H9 (cell line): ENCODE measurements around the gene PAQR7. TPM values are rescaled to one million over a fixed set of nuclear protein-coding genes. Genes with fewer than 3 reads are reported as not detected.

Experiments used
- DNase-seq: peaks from one replicate; pipeline ENCODE4 v3.0.0-alpha.2; 2017
- H2AFZ ChIP-seq: one replicate; pipeline ENCODE4 v1.6.1; 2013; ENCODE audit warnings: mild to moderate bottlenecking, low read length, control low read depth, moderate library complexity
- H2AK5ac ChIP-seq: 2 replicates; pipeline ENCODE4 v1.6.1; 2013; ENCODE audit warnings: low read length, control low read depth, mixed read lengths; ENCODE audit not compliant: insufficient read length
- H2BK120ac ChIP-seq: one replicate; pipeline ENCODE4 v1.6.1; 2013; ENCODE audit warnings: low read depth, mild to moderate bottlenecking, low read length, control low read depth, inconsistent platforms; ENCODE audit not compliant: poor library complexity, severe bottlenecking
- H2BK12ac ChIP-seq: 2 replicates; pipeline ENCODE4 v1.6.1; 2013; ENCODE audit warnings: low read length, control low read depth, mixed read lengths, low read depth; ENCODE audit not compliant: insufficient read length
- H2BK15ac ChIP-seq: 2 replicates; pipeline ENCODE4 v1.6.1; 2013; ENCODE audit warnings: low read depth, low read length, control low read depth
- H2BK20ac ChIP-seq: one replicate; pipeline ENCODE4 v1.6.1; 2013; ENCODE audit warnings: low read depth, mild to moderate bottlenecking, low read length, control low read depth, inconsistent platforms; ENCODE audit not compliant: poor library complexity, severe bottlenecking
- H2BK5ac ChIP-seq: 2 replicates; pipeline ENCODE4 v1.6.1; 2013; ENCODE audit warnings: low read length, control low read depth, mixed read lengths; ENCODE audit not compliant: insufficient read length
- H3K14ac ChIP-seq: 2 replicates; pipeline ENCODE4 v1.6.1; 2013; ENCODE audit warnings: low read length, control low read depth; ENCODE audit not compliant: insufficient read depth
- H3K18ac ChIP-seq: 2 replicates; pipeline ENCODE4 v1.6.1; 2013; ENCODE audit warnings: low read depth, mild to moderate bottlenecking, mixed read lengths, low read length, control low read depth; ENCODE audit not compliant: insufficient read length
- H3K23ac ChIP-seq: 2 replicates; pipeline ENCODE4 v1.6.1; 2013; ENCODE audit warnings: low read length, control low read depth, mixed read lengths, low read depth; ENCODE audit not compliant: insufficient read length
- H3K23me2 ChIP-seq: 2 replicates; pipeline ENCODE4 v1.6.1; 2013; ENCODE audit warnings: low read depth, mild to moderate bottlenecking, mixed read lengths, low read length, control low read depth; ENCODE audit not compliant: insufficient read length, poor library complexity, severe bottlenecking
- H3K27ac ChIP-seq: 2 replicates; pipeline ENCODE4 v1.5.1; 2013; ENCODE audit warnings: low read length, control low read depth, mixed read lengths, low read depth; ENCODE audit not compliant: insufficient read length
- H3K27me3 ChIP-seq: 2 replicates; pipeline ENCODE4 v1.6.1; 2013; ENCODE audit warnings: low read length, control low read depth, inconsistent platforms; ENCODE audit not compliant: insufficient read depth
- H3K4ac ChIP-seq: 2 replicates; pipeline ENCODE4 v1.6.1; 2013; ENCODE audit warnings: low read depth, mild to moderate bottlenecking, control low read depth, inconsistent platforms, low read length, moderate library complexity
- H3K4me1 ChIP-seq: 2 replicates; pipeline ENCODE4 v1.6.1; 2013; ENCODE audit warnings: low read length, control low read depth, inconsistent platforms; ENCODE audit not compliant: insufficient read depth
- H3K4me2 ChIP-seq: 2 replicates; pipeline ENCODE4 v1.6.1; 2013; ENCODE audit warnings: low read length, control low read depth, mixed read lengths; ENCODE audit not compliant: insufficient read length, insufficient read depth
- H3K56ac ChIP-seq: 2 replicates; pipeline ENCODE4 v1.6.1; 2013; ENCODE audit warnings: low read depth, mild to moderate bottlenecking, mixed read lengths, low read length, control low read depth; ENCODE audit not compliant: insufficient read length
- H3K79me1 ChIP-seq: 2 replicates; pipeline ENCODE4 v1.6.1; 2013; ENCODE audit warnings: low read depth, mild to moderate bottlenecking, moderate library complexity, low read length, control low read depth, inconsistent platforms; ENCODE audit not compliant: insufficient read depth, poor library complexity, severe bottlenecking
- H3K79me2 ChIP-seq: 2 replicates; pipeline ENCODE4 v1.6.1; 2013; ENCODE audit warnings: low read length, control low read depth, inconsistent platforms; ENCODE audit not compliant: insufficient read depth
- H3K9ac ChIP-seq: 2 replicates; pipeline ENCODE4 v1.6.1; 2013; ENCODE audit warnings: low read length, control low read depth, mixed read lengths; ENCODE audit not compliant: insufficient read length; ENCODE audit errors: extremely low read depth
- H3K9me3 ChIP-seq: one replicate; pipeline ENCODE4 v1.6.1; 2013; ENCODE audit warnings: low read depth, low read length, inconsistent platforms; ENCODE audit not compliant: control insufficient read depth
- H3T11ph ChIP-seq: one replicate; pipeline ENCODE4 v1.6.1; 2013; ENCODE audit warnings: mild to moderate bottlenecking, low read length, control low read depth, inconsistent platforms
- H4K20me1 ChIP-seq: one replicate; pipeline ENCODE4 v1.6.1; 2013; ENCODE audit not compliant: control insufficient read depth, insufficient read length, insufficient read depth
- H4K5ac ChIP-seq: 2 replicates; pipeline ENCODE4 v1.6.1; 2013; ENCODE audit warnings: low read depth, mild to moderate bottlenecking, mixed read lengths, low read length, control low read depth; ENCODE audit not compliant: insufficient read length
- H4K8ac ChIP-seq: replicated peaks from 2 replicates; pipeline ENCODE4 v1.6.1; 2013; ENCODE audit warnings: low read length, control low read depth, mixed read lengths, low read depth; ENCODE audit not compliant: insufficient read length
- H4K91ac ChIP-seq: 2 replicates; pipeline ENCODE4 v1.6.1; 2013; ENCODE audit warnings: low read depth, mild to moderate bottlenecking, moderate library complexity, mixed read lengths, low read length, control low read depth; ENCODE audit not compliant: insufficient read length
- H3K27ac Mint-ChIP-seq, 3 experiments: 2 replicates in 2 of 3; 3 replicates in 1 of 3; pipeline ENCODE4 v1.8.0; 2020 to 2021; ENCODE audit warnings: mixed read lengths in 3 of 3, mild to moderate bottlenecking in 1 of 3, moderate library complexity in 1 of 3
- H3K27me3 Mint-ChIP-seq: 2 replicates; pipeline ENCODE4 v1.8.0; 2021; ENCODE audit warnings: low read depth, mild to moderate bottlenecking, moderate library complexity, mixed read lengths
- H3K36me3 Mint-ChIP-seq, 3 experiments: 2 replicates in 2 of 3; 3 replicates in 1 of 3; pipeline ENCODE4 v1.8.0; 2020 to 2021; ENCODE audit warnings: low read depth in 3 of 3, mixed read lengths in 3 of 3; ENCODE audit not compliant: insufficient read depth in 1 of 3
- H3K4me1 Mint-ChIP-seq, 2 experiments: 2 replicates each; pipeline ENCODE4 v1.8.0; 2020; ENCODE audit warnings: mixed read lengths in 2 of 2
- H3K4me3 Mint-ChIP-seq, 2 experiments: 2 replicates in 1 of 2; 3 replicates in 1 of 2; pipeline ENCODE4 v1.8.0; 2020 to 2021; ENCODE audit warnings: mild to moderate bottlenecking in 2 of 2, mixed read lengths in 2 of 2, moderate library complexity in 1 of 2
- H3K9me3 Mint-ChIP-seq, 2 experiments: 2 replicates in 1 of 2; 3 replicates in 1 of 2; pipeline ENCODE4 v1.8.0; 2020; ENCODE audit warnings: mild to moderate bottlenecking in 2 of 2, mixed read lengths in 2 of 2, moderate library complexity in 1 of 2
- WGBS: extraction: QIAGEN DNeasy Blood & Tissue Kit; methylation state at CpG from one replicate; pipeline ENCODE4 v1.1.7; 2013; ENCODE audit warnings: missing lambda C conversion rate, low lambda C conversion rate, mixed read lengths; ENCODE audit not compliant: insufficient read length; ENCODE audit errors: extremely low coverage; 5-methylcytosine and 5-hydroxymethylcytosine counted together
- total RNA-seq: library from RNA; stranded (reverse); gene quantifications from 2 replicates; pipeline ENCODE4 v1.2.1, GENCODE V29; 2021
- TF ChIP-seq, protein P1 (sequence below): fragments of 200-600 bp; sonication (generic); conservative IDR thresholded peaks from 3 replicates; pipeline ENCODE4 v1.8.0; 2021; ENCODE audit warnings: antibody characterized with exemption, mild to moderate bottlenecking

Gene PAQR7
- total RNA-seq, 1 experiment from 2014 or later: 6.3 TPM

- Histone ChIP-seq H4K20me1 (no peaks in the 10 kb centered on the region), H3K27me3 (no peaks in the 10 kb centered on the region), H2BK120ac (no peak overlapping the region), H3K79me2 (0 out of 2 replicates have a peak, but pooled peaks cover 2% of the 10 kb centered on the region), H3T11ph (no peak overlapping the region), H3K23me2 (no peaks in the 10 kb centered on the region), H2AFZ (no peak overlapping the region), H2BK12ac (no peak overlapping the region), H3K9ac (no peak overlapping the region), H3K56ac (no peak overlapping the region), H2AK5ac (no peak overlapping the region), H2BK15ac (no peak overlapping the region), H3K4ac (no peak overlapping the region), H3K23ac (no peak overlapping the region), H3K4me1 (no peaks in the 10 kb centered on the region), H3K9me3 (no peaks in the 10 kb centered on the region), H4K91ac (no peak overlapping the region), H3K14ac (no peak overlapping the region), H2BK5ac (no peak overlapping the region), H2BK20ac (no peak overlapping the region), H3K4me2 (no peak overlapping the region), H4K8ac (no peak overlapping the region), H3K18ac (no peak overlapping the region), H3K27ac (no peak overlapping the region), H3K79me1 (peaks cover 3% of the 10 kb centered on the region), H4K5ac (no peak overlapping the region)
- Mint-ChIP-seq H3K4me1 (0 out of 4 replicates have a peak, but pooled peaks cover 3% of the 10 kb centered on the region in 2 experiments), H3K36me3 (peaks cover 25 to 63% (median 57%) of the 10 kb centered on the region in 3 experiments; a peak in 6 of 7 replicates), H3K9me3 (no peaks in the 10 kb centered on the region), H3K27me3 (no peaks in the 10 kb centered on the region), H3K4me3 (no peak overlapping the region), H3K27ac (no peak overlapping the region)
- no peak for DNase-seq
- TF ChIP-seq, protein P1, sequence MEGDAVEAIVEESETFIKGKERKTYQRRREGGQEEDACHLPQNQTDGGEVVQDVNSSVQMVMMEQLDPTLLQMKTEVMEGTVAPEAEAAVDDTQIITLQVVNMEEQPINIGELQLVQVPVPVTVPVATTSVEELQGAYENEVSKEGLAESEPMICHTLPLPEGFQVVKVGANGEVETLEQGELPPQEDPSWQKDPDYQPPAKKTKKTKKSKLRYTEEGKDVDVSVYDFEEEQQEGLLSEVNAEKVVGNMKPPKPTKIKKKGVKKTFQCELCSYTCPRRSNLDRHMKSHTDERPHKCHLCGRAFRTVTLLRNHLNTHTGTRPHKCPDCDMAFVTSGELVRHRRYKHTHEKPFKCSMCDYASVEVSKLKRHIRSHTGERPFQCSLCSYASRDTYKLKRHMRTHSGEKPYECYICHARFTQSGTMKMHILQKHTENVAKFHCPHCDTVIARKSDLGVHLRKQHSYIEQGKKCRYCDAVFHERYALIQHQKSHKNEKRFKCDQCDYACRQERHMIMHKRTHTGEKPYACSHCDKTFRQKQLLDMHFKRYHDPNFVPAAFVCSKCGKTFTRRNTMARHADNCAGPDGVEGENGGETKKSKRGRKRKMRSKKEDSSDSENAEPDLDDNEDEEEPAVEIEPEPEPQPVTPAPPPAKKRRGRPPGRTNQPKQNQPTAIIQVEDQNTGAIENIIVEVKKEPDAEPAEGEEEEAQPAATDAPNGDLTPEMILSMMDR: no peak
- no CpG with 5 or more reads among the region's 3 CpGs for WGBS
These were observed 40.6 kb downstream of the PAQR7 start for GRCh38 chr1:25834894-25835293.
